HG02759 (cell line): Measurements from ENCODE around the gene FNDC10.

Experiments used
- ATAC-seq: cut with Tn5 transposase; IDR thresholded peaks from one replicate; pipeline ENCODE4 v1.9.1; 2021; ENCODE audit warnings: mild to moderate bottlenecking, moderate library complexity; ENCODE audit not compliant: unreplicated experiment

The FNDC10 gene

DNA sequence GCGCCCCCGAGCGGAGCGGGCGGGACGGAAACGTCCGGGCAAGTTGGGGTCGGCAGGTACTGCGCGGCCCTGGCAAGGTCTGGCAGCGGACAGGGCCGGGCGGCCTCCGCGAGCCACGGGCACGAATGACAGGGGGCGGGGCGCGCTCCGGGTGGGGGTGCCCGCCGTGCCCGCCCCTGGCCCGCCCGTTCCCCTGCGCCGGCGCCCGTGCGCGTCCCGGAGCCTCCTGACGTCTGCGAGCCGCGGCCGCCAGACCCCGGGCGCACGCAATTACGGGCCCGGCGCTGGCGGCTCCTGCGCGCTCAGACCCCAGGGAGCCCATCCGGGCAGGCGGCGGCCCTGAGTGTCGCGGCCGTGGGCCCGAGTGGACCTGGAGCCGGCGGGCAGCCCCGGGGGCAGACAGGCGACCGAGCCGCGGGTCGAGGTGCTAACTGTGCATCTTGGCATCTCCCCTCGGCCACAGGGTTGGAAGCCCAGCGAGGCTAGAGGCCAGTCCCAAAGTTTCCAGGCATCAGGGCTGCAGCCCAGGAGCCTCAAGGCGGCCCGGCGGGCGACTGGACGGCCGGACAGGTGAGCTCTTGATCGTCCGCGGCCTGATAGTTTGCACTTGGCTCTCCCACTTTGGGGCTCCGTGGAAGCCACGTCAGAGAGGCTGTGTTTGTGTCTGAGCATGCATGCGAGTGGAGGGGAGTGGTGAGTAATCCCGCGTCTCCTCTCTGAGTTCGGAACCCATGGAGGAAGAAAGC, 16.3 kb upstream of the FNDC10 start:
- ATAC-seq, result peak; percentile 18

DNA sequence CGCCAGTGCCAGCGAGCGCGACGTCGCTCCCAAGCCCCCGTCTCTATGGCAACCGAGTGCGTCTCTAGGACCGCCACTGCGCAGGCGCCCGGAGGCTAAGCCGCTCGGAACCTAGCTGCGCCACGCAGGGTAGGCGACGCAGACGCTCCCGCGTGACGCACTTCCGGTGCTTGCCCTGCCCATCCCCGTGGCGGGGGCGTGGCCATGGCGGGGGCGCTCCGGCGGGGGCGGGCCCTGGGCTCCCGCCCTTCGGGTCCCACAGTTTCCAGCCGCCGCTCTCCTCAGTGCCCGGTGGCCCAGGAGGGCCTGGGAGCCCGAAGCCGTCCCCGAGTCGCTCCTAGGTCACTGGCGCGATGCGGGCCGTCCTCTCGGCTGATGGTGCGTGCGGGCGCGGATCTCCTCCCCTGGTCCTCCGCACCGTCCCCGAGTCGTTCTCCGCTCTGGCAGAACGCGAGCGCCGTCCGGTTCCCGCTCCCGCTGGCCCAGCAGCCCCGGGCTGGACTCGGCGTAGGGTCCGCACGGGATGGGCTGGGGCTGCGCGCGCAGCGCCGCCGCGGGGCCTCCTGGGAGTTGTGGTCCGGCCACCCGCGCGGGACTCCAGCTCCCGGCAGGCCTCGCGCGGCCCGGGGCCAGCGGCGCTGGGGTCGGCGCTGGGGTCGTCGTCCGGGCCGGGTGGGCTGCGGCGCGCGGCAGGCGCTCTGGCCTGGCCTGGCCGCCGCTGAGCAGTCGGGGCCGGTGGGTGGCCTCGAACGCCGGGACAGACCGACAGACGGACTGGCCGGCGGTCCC, 15.5 kb upstream of the FNDC10 start, which contains the start of gene MIB2:
MIB2 (plus strand) TSS at position 245 of the 789 bp plus-strand sequence. CDS start 7,953 bp downstream, outside the sequence.
- peak; percentile 85 for ATAC-seq

DNA sequence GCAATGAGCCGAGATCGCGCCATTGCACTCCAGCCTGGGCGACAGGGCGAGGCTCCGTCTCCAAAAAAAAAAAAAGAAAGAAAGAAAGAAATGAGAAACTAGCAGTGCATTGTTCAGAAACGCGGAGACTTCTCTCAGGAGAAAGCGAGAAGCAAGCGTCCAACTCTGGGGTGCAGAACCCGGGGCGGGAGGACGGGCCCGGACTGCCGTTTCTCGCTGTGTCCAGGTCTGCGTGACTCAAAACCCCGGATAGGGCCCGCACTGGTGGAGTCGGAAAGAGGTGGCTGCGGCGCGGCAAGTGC, 15.0 kb upstream of the FNDC10 start:
- ATAC-seq, result no peak

DNA sequence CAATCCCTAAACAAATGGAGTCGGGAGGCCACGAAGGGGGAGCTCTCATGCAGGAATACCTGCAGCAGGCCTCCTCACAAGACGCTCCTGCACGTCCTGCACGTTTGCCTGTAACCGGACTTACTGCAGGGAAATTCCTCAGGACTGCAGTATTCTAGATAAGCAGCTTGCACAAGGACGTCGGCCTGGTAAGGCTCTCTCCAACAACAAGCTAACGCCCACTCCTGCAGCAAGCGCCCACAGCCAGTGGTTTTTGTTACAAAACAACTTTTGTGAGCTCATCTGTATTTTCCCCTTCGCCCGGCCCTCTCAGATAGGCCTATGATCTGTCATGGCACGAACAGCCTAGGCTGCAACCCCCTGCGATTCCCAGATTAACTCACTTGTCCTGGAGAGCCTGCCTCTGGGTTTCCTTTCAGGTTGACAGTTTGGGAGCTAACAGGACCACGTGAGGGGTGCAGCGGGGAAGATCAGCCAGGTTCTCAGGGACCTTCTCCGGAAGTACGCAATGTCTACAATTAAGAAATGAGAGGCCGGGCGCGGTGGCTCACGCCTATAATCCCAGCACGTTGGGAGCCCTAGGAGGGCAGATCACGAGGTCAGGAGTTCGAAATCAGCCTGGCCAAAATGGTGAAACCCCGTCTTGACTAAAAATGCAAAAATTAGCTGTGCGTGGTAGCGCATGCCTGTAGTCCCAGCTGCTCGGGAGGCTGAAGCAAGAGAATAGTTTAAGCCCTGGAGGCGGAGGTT, 14.4 kb upstream of the FNDC10 start:
- no peak for ATAC-seq

DNA sequence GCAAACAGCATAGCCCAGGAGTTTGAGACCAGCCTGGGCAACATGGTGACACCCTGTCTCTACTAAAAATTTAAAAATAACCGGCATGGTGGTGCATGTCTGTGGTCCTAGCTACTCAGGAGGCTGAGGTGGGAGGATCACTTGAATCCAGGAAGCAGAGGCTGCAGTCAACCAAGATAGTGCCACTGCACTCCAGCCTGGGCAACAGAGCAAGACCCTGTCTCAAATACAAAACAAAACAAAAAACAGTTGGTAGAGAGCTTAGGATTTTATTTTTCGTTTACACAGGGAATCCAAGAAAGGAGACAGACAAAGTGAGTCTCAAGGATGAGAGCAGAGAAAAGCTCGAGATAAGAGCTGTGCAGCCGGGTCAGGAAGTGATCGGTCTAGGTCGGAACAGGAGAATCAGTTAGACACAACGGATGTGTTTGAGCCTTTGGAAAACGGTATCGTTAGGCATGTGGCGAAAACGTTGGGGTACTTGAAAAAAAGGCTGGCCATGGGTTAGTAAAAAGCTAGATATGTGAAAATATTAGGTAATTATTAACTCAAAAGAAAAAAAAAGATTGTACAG, 13.7 kb upstream of the FNDC10 start:
- no peak for ATAC-seq

DNA sequence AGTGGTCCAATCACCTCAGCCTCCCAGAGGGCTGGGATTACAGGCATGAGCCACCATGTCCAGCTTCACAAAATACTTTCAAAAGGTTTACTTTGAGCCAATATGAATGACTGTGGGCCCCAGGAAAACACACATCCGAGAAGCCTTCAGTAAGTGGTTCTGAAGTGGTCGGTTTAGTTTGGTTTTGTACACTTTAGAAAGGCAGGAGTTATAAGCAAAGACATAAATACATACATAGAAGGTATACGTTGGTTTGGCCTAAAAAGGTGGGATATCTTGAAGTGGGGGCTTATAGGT, 12.1 kb upstream of the FNDC10 start:
- ATAC-seq, result no peak

DNA sequence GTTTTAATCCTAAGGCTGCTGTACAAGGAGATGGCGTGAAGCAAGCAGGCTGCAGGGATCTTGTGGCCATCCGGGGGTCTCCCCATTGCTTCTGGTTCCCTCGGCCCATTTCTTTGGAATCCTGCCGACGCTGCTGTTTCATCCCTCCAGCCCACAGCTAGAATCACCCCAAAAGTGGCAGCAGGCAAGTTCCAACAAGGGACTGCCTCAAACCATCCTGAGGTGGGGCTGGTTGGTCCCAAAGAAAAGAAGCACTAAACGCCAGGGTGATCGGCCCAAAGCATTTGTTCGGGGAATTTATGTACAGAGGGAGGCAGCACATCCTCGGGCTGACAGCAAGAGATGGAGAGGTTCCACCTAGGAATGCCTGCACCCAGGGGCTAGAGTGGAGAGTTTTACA, 10.9 kb upstream of the FNDC10 start:
- ATAC-seq, result no peak

DNA sequence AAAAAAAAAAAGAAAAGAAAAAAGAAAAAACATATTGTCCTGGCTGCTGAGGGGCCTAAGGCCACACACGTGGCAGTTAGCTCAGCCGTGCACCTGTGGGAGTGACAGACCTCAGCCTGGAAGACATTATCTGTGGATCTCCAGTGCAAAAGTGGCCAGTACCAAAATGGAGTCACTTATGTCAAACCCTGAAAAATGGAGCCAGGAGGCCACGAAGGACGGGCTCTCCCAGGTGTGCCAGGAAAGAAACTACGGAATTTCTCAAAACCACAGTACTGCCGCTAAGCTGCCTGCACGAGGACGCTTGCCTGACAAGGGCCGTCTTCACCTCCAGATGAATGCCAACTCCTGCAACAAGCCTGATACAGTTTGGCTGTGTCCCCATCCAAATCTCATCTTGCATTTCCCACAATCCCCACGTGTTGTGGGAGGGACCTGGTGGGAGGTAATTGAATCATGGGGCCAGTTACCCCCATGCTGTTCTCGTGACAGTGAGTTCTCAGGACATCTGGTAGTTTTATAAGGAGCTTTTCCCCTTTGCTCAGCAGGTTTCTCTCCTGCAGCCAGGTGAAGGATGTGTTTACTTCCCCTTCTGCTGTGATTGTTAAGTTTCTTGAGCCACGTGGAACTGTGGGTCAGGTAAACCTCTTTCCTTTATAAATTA, 10.0 kb upstream of the FNDC10 start:
- no peak for ATAC-seq

DNA sequence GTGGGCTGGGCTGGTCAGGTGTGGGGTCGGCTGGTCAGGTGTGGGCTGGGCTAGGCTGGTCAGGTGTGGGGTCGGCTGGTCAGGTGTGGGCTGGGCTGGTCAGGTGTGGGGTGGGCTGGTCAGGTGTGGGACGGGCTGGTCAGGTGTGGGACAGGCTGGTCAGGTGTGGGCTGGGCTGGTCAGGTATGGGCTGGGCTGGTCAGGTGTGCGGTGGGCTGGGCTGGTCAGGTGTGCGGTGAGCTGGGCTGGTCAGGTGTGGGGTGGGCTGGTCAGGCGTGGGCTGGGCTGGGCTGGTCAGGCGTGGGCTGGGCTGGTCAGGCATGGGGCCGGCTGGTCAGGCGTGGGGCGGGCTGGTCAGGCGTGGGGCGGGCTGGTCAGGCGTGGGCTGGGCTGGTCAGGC, 6.3 kb upstream of the FNDC10 start:
- no peak for ATAC-seq

DNA sequence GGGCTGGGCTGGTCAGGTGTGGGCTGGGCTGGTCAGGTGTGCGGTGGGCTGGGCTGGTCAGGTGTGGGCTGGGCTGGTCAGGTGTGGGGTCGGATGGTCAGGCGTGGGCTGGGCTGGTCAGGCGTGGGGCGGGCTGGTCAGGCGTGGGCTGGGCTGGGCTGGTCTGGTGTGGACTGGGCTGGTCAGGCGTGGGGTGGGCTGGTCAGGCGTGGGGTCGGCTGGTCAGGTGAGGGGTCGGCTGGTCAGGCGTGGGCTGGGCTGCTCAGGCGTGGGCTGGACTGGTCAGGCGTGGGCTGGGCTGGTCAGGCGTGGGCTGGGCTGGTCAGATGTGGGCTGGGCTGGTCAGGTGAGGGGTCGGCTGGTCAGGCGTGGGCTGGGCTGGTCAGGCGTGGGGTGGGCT, 5.8 kb upstream of the FNDC10 start:
- no peak for ATAC-seq

DNA sequence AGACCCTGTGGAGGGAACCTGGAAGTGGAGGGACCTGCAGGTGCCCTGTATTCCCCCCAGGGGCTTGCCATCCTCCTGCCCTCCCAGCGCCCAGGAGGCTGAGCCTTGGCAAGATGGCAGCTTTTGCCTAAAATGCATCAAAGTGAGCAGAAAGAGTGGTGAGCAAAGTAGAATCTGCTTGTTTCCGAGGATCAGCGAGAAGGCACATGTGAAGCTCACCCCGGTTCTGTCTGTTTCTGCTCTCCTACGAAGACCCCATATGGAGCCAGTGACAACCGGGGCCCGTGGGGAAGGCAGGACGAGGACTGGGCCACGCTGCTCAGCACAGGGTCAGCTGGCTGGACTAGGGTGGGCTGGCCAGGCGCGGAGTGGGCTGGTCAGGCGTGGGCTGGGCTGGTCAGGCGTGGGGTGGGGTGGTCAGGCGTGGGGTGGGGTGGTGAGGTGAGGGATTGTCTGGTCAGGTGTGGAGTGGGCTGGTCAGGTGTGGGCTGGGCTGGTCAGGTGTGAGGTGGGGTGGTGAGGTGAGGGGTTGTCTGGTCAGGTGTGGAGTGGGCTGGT, 5.2 kb upstream of the FNDC10 start:
- ATAC-seq, result no peak

DNA sequence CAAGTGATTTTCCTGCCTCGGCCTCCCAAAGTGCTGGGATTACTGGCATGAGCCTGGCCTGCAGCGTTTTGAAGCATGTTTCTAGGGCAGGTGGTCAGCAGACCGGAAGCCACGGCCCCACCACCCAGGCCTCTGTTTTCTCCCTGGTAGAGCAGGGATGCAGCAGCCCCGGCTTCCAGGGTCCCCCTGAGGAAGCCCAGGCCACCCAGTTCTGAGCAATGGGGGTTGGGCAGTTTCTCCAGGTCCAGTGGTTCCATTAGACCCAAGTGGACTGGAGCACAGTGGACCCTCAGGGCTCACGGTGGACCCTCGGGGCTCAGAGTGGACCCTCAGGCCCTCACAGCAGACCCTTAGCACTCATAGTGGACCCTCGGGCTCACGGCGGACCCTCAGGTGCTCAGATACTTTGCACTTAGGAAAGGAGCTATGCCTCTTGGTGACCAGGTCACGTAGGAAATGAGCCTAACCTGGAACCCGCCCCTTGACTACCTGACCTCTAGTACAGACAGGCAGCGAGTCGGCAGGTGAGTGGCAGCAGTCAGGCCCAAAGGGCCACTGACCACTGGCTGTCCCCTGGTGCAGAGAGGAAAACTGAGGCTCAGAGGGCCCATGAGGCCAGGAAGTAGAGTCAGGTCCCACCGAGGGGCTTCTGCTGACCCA, 4.6 kb upstream of the FNDC10 start:
- ATAC-seq, result no peak

DNA sequence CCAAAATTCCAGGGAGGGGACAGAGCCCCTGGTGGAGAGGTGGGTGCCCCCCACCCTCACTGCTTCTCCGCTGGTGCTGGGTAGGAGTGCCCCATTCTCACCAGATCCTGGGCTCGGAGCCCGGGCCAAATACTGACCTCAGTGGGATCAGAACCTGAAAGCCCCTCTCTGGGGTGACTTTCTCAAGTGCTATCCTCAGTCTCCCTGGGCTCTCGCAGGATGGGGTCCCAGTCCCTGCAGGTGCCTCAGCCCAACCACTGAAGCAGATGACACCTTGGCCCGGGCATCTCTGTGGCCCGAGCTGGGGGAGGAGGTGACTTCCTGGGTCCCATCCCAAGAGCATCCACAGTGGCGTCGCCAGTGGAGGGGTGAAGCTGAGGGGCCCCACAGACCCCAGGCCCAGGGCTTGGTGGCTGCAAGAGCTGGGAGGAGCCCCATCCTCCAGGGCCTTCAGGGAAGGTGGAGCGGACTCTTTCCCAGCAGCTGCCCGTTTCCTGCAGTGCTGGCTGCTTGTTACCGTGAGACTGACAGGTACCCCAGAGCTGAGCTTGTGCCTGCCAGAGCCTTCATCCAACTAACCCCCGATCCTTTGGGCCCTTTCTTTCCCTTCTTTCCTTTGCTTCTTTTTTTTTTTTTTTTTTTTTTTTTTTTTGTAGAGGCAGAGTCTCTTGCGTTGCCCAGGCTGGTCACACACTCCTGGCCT, 3.9 kb upstream of the FNDC10 start:
- no peak for ATAC-seq

DNA sequence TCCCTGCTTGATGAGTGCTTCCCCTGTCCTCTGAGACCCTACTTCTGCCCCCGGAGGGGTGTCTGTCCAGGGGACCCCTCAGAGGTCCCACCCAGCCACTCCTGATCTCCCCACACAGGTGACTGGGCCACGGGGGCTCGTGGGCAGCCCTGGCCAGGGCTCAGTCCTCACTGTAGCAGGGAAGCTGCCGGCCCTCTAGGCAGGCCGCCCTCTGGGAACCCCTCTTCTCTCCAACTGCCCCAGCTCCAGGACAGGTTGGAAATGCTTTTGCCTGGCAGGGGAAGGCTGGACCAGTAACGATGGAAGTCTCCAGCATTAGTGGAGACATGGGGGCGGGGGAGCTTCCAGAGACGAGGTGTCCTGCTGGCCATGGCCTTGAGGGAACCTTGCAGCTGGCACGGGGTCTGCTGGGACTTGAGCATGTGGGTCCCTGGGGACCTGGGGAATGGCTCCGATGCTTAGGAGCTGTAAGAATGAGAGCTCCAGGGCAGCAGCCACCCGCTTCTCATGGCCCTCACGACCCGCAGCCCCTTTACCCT, 3.1 kb upstream of the FNDC10 start:
- no peak for ATAC-seq

DNA sequence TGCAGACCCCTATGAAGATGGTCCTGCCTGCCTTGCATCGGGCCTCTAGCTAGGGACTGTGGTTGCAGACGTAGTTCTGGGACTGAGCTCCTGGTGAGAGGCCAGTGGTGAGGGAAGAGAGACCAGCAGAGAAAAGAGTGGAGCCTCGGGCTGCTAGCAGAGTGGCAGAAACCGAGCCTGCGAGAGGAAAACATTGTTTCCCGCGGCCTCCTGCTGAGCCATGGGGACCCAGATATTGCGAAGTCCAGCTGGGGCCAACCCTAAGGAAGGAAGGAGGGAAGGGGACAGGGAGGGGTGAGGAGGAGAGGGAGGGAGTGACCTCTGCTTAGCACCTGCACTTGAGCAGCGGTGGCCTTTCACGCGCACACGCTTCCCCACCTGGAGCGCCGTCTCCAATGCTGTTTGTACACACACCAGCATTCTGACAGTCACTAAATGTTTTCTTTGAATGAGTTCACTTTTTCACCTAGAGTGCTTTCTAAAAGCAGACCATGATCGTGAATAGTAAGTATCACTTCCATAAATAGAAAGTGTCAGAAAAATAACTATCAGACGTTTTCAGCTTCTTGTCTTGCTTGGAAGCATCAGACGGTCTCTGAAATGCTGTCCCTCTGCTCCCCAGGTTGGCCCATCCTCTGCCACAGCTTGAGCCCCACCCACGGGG, 2.5 kb upstream of the FNDC10 start:
- no peak for ATAC-seq

DNA sequence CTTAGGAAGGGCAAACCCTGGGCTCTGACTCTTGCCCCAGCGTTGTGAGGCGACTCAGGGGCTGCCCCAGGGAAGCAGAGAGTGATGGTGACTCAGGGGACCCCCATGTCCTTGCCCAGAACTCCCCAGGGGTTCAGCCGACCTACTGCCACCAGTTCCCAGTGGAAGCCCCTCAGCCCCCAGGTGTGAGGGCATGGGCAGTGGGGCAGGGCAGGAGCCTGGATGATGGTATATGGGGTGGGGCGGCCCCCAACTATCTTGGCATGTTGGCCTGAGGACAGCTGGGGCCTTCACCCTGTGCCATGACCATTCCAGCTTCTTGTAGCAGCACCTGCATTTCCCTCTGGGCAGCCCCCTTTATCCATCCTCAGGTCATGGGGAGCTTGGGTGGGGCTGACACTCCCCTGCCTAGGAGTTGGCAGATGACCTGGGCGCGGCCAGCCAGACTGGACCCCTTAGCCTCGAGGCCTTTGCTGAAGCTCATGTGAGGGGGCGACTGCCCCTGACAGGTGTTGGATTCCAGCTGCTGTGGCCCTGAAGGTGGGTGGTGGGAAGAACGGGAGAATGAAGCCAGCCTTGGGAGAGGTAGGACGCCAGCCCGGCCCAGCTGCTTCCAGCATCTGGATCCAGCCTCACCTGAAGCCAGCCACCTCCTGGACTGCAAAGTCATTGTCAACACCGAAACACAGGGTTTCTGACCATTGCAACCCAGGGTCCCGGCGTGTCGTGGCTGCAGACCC, 1.8 kb upstream of the FNDC10 start:
- ATAC-seq, result no peak

DNA sequence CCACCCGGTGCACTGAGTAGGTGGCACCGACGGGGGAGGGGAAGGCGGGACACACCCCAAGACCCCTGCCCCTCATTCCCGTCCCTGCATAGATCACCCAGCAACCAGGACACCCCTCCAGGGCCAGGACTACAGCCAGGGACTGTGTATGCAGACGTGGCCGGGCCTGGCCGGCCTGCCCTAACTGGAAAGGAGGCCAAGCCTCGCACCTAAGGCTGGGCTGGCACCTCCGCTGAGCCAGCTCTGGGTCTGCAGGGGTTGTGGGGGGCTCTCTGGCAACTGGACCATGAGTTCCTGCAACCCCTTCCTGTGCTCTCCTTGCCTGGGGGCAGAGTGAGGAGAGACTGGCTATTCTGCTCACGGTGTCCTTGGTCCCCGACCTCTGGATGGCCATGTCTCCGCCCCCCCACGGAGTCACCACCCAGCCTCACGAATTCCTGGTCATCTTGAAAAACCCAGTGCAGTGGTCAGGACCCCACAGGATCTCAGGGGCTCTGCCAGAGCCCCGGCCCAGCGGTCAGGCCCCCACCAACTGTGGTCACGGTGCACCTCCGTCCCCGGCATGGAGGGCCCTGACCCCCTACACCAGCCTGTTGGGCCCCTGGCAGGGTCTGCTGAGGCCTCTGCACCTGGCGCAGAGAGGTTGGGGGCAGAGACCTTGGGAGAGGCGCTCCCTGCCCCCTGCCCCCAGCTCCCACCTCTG, 1.1 kb upstream of the FNDC10 start:
- ATAC-seq, result no peak
